C1 segment of cervical spinal cord (tissue), 14 donors: ENCODE measurements around the gene ADAMTSL5.

ENCODE experiments used
- DNase-seq, 14 donors: peaks; one replicate each; lab custom pipeline; 2025; lab: John Stamatoyannopoulos, UW

The ADAMTSL5 gene

DNA sequence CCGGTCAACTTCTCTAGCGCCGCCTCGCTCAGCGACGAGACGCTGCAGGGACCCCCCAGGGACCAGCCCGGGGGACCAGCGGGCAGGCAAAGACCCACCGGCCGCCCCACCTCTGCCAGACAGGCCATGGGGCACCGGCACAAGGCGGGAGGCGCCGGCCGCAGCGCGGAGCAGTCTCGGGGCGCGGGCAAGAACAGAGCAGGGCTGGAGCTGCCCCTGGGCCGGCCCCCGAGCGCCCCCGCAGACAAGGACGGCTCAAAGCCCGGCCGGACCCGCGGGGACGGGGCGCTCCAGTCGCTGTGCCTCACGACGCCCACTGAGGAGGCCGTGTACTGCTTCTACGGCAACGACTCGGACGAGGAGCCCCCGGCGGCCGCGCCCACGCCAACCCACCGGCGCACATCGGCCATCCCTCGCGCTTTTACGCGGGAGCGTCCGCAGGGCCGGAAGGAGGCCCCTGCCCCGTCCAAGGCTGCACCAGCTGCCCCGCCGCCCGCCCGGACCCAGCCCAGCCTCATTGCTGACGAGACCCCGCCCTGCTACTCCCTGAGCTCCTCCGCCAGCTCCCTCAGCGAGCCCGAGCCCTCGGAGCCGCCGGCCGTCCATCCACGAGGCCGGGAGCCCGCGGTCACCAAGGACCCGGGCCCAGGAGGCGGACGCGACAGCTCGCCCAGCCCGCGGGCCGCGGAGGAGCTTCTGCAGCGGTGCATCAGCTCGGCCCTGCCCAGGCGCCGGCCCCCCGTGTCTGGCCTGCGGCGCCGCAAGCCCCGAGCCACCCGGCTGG lies 45.1 kb downstream of the ADAMTSL5 start:
- no peak for DNase-seq

DNA sequence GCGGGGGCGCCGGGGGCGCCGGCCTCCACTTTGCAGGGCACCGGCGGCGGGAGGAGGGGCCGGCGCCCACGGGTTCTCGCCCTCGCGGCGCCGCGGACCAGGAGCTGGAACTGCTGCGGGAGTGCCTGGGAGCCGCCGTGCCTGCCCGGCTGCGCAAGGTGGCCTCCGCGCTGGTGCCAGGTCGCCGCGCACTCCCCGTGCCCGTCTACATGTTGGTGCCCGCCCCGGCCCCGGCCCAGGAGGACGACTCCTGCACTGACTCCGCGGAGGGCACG lies 45.7 kb downstream of the ADAMTSL5 start:
- no peak for DNase-seq

DNA sequence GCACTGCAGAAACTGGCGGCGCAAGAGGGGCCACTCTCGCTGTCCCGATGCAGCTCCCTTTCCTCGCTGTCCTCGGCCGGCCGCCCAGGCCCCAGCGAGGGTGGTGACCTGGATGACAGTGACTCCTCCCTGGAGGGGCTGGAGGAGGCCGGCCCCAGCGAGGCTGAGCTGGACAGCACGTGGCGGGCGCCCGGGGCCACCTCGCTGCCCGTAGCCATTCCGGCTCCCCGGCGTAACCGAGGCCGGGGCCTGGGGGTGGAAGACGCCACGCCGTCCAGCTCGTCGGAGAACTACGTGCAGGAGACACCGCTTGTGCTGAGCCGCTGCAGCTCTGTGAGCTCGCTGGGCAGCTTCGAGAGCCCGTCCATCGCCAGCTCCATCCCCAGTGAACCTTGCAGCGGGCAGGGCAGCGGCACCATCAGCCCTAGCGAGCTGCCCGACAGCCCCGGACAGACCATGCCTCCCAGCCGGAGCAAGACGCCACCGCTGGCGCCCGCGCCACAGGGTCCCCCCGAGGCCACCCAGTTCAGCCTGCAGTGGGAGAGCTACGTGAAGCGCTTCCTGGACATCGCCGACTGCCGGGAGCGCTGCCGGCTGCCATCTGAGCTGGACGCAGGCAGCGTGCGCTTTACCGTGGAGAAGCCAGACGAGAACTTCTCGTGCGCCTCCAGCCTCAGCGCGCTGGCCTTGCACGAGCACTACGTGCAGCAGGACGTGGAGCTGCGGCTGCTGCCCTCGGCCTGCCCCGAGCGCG lies 46.2 kb downstream of the ADAMTSL5 start:
- DNase-seq: no peak

DNA sequence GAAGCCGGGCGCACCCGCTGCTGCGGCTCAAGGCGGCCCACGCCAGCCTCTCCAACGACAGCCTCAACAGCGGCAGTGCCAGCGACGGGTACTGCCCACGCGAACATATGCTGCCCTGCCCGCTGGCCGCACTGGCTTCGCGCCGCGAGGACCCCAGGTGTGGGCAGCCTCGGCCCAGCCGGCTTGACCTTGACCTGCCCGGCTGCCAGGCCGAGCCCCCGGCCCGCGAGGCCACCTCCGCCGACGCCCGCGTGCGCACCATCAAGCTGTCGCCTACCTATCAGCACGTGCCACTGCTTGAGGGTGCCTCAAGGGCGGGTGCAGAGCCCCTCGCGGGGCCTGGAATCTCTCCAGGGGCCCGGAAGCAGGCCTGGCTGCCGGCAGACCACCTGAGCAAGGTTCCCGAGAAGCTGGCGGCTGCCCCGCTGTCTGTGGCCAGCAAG lies 46.8 kb downstream of the ADAMTSL5 start:
- DNase-seq: no peak

DNA sequence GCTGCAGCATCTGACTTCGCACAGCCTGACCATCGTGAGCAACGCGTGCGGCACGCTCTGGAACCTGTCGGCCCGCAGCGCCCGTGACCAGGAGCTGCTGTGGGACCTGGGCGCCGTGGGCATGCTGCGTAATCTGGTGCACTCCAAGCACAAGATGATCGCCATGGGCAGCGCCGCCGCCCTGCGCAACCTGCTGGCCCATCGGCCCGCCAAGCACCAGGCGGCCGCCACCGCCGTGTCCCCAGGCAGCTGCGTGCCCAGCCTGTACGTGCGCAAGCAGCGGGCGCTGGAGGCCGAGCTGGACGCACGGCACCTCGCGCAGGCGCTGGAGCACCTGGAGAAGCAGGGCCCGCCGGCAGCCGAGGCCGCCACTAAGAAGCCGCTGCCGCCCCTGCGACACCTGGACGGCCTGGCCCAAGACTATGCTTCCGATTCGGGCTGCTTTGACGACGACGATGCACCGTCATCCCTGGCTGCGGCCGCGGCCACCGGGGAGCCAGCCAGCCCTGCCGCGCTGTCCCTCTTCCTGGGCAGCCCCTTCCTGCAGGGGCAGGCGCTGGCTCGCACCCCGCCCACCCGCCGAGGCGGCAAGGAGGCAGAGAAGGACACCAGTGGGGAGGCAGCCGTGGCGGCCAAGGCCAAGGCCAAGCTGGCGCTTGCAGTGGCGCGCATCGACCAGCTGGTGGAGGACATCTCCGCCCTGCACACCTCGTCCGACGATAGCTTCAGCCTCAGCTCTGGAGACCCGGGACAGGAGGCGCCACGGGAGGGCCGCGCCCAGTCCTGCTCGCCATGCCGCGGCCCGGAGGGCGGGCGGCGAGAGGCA lies 47.4 kb downstream of the ADAMTSL5 start:
- DNase-seq: peak in 3 of 14 donors; percentile 12 to 80 (median 28)

DNA sequence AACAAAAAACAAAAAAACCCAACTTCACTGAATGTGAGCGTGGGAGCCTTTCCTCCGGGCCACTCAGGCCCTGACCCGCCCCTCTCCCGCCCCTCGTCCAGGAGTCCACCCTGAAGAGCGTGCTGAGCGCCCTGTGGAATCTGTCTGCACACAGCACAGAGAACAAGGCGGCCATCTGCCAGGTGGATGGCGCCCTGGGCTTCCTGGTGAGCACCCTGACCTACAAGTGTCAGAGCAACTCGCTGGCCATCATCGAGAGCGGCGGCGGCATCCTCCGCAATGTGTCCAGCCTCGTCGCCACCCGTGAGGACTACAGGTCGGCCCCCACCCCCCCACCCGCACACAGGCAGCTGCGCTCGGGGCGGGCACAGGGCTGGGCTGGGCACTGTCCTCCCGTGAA lies 51.0 kb downstream of the ADAMTSL5 start:
- peak in 1 of 14 donors; percentile 55 for DNase-seq

DNA sequence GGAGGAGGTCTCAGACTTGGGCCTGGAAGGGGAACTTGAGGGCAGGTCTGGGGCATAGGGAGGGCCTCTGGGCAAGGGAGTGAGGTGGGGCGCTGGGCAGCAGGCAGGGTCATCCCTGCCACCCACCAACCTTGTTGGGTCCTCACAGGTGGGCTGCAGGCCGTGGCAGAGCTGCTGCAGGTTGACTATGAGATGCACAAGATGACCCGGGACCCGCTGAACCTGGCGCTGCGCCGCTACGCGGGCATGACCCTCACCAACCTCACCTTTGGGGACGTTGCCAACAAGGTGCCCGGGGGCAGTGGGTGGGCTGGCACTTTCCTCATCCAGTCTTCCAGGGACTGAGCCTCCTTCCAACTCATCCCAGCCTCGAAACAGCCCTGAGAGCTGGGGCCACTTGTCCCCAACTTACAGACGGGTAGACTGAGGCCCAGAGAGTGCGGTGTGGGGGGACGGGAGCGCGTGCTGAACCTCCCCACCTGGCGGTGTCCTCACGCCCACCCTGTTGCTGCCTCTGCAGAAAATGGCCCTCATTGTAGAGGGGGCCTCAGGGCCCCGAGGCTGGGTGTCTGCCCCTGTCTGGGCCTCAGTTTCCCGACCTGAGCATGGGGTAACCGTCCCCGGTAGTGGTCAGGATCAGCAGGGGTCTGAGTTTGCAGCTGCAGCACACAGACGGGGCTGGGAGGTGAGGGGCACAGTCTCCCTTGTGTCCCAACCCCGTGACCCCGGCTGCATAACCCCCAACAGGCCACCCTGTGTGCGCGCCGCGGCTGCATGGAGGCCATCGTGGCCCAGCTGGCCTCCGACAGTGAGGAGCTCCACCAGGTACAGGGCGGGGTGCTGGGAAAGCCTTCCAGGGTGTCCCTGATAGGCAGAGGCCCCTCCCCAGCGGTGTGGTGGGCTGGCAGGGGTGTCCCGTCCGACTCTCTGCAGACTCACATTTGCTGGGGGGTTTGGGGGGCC lies 52.5 kb downstream of the ADAMTSL5 start:
- DNase-seq: no peak

DNA sequence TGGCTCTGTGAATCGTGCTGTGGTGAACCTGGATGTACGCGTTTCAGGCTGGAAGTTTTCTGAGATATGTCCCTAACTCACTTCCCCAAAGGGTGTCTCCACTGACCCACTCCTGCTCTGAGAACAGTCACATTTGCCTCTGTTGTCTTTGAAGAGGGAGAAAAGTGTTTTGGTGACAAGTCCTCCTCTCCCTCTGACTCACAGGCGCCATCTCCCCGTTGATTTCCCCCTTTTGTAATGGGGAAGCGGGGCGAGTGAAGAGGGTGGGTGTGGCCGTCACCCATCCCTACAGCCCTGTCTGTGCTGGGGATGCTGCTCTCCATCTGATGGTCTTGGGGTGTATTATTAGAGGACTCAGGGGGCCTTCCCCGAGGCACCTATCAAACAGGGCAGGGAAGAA lies 53.3 kb downstream of the ADAMTSL5 start:
- no peak for DNase-seq

DNA sequence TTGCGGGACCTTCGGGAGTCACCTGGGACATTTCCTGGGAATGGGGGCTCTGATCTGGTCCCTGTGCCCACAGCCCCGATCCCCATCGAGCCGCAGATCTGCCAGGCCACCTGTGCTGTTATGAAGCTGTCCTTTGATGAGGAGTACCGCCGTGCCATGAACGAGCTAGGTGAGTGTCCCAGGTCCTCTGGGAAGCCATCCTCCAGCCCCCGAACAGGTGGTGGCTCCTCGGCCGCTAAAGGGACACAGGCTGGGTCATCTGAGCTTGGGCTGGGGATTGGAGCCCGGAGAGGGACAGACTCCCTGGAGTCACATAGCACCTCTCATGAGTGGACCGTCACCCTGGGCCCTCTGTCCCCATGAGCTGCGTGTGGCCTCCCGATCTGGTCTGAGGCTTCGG lies 54.9 kb downstream of the ADAMTSL5 start:
- no peak for DNase-seq

DNA sequence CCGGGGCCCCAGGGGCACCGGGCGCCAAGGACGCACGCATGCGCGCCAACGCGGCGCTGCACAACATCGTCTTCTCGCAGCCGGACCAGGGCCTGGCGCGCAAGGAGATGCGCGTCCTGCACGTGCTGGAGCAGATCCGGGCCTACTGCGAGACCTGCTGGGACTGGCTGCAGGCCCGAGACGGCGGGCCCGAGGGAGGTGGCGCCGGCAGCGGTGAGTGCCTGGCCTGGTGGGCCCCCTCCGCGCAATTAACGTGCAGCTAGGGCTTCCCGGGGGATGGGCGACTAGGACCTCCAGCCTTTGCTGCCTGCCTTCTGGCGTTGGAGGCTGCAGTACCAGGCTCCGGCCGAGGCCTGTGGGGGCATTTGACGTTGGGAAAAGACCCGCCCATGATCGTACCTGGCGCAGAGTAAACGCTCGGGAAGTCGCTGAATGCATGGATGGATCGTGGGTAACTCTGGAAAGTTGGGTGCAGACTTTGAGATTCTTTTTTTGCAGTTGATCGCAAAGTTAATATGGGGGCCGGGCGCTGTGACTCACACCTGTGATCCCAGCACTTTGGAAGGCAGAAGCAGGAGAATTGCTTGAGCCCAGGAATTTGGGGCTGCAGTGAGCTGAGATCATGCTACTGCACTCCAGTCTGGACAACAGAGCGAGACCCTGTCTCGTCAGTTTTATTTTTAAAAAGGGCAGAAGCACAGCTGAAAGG lies 55.6 kb downstream of the ADAMTSL5 start:
- DNase-seq: no peak

DNA sequence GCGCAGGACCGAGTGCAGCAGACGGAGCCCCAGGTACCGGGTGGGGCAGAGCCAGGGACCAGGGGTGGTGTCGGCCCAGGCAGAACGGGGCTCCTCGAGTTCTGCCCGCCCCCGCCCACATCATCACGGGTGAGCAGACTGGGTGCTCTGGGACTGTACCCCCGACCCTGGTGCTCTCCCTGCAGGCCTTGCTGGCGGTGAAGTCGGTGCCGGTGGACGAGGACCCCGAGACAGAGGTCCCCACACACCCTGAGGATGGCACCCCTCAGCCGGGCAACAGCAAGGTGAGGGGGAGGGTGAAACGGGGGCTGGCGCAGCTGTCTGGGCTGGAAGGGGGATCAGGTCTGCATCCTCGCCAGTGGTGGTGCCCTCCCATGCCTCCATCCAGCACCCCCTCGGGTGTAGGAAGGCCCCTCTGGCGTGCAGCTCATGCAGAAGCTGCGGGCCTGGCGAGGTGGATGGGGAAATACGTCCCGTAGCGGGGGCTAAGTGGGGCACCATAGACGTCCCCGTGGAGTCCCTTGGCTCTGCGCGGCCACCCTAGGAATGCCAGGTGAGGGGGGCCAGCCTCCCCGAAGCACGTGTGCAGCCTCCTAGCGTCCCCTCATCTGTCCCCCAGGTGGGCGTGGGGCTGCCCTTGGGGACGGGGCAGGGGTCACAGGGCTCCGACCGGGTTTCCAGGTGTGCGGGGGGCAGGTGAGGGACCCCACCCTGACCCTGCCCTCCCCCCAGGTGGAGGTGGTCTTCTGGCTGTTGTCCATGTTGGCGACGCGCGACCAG lies 56.5 kb downstream of the ADAMTSL5 start:
- no peak for DNase-seq

DNA sequence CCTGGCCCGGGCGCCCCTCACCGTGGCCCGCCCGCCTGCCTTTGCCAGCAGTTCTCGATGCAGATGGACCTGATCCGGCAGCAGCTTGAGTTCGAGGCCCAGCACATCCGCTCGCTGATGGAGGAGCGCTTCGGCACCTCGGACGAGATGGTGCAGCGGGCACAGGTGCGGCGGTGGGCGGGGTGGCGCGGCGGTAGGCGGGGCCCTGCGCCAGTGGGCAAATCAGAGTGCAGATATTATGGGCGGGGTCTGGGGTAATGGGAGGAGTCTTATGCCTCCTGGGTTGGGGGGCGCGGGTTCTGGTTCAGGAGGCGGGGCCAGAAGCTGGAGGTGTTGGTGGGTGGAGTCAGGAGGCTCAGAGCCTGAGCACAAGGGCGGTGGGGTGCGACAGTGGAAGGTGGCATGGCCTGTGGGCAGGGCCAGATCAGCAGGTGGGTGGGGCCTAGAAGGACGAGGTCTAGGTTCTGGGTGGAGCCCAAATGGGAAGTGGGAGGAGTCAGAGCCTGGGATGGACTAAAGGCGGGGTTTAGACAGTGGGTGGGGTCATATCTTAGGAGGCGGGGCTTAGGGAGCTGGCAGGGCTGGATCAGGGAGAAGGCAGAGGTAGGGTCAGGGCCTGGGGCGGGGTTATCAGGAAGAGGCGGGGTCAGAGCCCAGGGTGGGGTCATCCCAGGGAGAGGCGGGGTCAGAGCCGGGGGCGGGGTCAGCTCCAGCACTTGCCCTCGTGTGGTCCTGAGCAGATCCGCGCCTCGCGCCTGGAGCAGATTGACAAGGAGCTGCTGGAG lies 57.3 kb downstream of the ADAMTSL5 start:
- peak in 3 of 14 donors; percentile 21 to 69 (median 37) for DNase-seq
